Body of pancreas (tissue), 4 donors: Measurements from ENCODE around the gene OSBPL5. TPM values are rescaled to one million over a fixed set of nuclear protein-coding genes. Genes with fewer than 3 reads are reported as not detected.

Experiments
- ATAC-seq: fragments of 150-250 bp; one replicate; pipeline ENCODE4 v1.9.1; 2016
- DNase-seq, 4 donors: peaks; one replicate each; pipeline ENCODE4 v3.0.0-alpha.2; 2019
- H3K27ac ChIP-seq, 4 donors: fragments of 200-600 bp; sonication (generic); 1 replicate in 3 of 4; 2 replicates in 1 of 4; pipeline versions ENCODE4 v1.5.1 to v1.6.1; 2016 to 2019; ENCODE audit warnings: mild to moderate bottlenecking in 1 of 4, mixed read lengths in 1 of 4, moderate library complexity in 1 of 4
- H3K27me3 ChIP-seq, 2 donors: fragments of 200-600 bp; sonication (generic); one replicate each; pipeline ENCODE4 v1.6.0; 2016; ENCODE audit warnings: mild to moderate bottlenecking in 1 of 2
- H3K36me3 ChIP-seq, 2 donors: fragments of 200-600 bp; sonication (generic); replicated peaks in 1 of 2; 2 replicates each; pipeline ENCODE4 v1.5.1; 2016; ENCODE audit warnings: low read depth in 2 of 2; ENCODE audit not compliant: insufficient read depth in 1 of 2
- H3K4me1 ChIP-seq: fragments of 200-600 bp; sonication (generic); one replicate; pipeline ENCODE4 v1.6.0; 2016
- H3K4me3 ChIP-seq, 2 donors: fragments of 200-600 bp; sonication (generic); 1 replicate in 1 of 2; 2 replicates in 1 of 2; pipeline ENCODE4 v1.5.1; 2016 to 2019
- H3K9me3 ChIP-seq, 3 donors: fragments of 200-600 bp; sonication (generic); 1 replicate in 2 of 3; 2 replicates in 1 of 3; pipeline ENCODE4 v1.5.1; 2016
- POLR2A ChIP-seq, 3 donors: fragments of 450-650 bp; IDR thresholded peaks; one replicate each; pipeline ENCODE4 v1.6.1; 2016; ENCODE audit warnings: antibody characterized with exemption in 3 of 3, mild to moderate bottlenecking in 2 of 3
- WGBS, 2 donors: methylation state at CpG; one replicate each; pipeline ENCODE4 v1.1.5; 2017; 5-methylcytosine and 5-hydroxymethylcytosine counted together
- intact Hi-C: fragments of 100-400 bp; cut with DNase I; formaldehyde crosslinking; loops from one replicate; pipeline ENCODE4 v1.15.1; 2023
- total RNA-seq, 2 donors: library from RNA; depleted of rRNA; stranded (reverse); fragments of >200 nt; gene quantifications; one replicate each; pipeline ENCODE4 v1.1.0, GENCODE V29; 2016
- TF ChIP-seq, protein P1 (sequence below), 7 experiments: fragments of 450-650 bp in 4 of 7; fragments of 200-600 bp in 3 of 7; sonication (generic) in 3 of 7; IDR thresholded peaks; one replicate each; pipeline ENCODE4 v1.5.1; 2016 to 2019; ENCODE audit warnings: antibody characterized with exemption in 7 of 7

Gene OSBPL5
- total RNA-seq, 2 donors from 2014 or later = 22.3 to 62.0 TPM

DNA sequence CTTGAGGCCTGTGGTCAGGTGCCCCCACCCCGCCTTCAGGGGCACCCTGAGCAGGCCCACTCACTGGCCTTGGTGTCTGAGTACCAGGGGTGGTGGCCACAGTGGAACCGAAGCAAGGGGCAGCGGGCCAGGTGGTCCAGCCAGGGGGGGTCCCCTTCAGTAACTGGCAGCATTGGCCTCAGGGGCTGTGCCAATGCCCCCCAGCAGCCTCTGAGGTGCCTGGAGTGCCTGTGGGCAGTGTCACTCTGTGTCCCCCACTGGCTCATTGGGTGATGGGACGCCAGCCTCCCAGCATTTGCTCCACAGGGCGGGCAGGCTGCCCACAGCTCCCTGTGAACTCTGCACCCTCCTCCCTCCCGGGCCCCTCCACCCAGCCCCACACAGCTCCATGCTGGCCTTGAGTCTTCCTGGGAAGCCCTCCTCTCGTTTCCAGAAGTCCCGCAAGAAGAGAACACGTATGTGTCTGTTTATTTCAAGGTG lies 78.4 kb downstream of the OSBPL5 start:
- no peaks in the 10 kb centered on the region for H3K4me1 ChIP-seq
- DNase-seq = no peak
- no peak overlapping the region for H3K4me3 ChIP-seq
- intact Hi-C loops = no loop called here
- no peaks in the 10 kb centered on the region for H3K27me3 ChIP-seq
- WGBS, 2 donors = 55 to 64% methylated on average over 5 to 9 of the region's 9 CpGs
- H3K27ac ChIP-seq = no peak overlapping the region
- TF ChIP-seq, protein P1, sequence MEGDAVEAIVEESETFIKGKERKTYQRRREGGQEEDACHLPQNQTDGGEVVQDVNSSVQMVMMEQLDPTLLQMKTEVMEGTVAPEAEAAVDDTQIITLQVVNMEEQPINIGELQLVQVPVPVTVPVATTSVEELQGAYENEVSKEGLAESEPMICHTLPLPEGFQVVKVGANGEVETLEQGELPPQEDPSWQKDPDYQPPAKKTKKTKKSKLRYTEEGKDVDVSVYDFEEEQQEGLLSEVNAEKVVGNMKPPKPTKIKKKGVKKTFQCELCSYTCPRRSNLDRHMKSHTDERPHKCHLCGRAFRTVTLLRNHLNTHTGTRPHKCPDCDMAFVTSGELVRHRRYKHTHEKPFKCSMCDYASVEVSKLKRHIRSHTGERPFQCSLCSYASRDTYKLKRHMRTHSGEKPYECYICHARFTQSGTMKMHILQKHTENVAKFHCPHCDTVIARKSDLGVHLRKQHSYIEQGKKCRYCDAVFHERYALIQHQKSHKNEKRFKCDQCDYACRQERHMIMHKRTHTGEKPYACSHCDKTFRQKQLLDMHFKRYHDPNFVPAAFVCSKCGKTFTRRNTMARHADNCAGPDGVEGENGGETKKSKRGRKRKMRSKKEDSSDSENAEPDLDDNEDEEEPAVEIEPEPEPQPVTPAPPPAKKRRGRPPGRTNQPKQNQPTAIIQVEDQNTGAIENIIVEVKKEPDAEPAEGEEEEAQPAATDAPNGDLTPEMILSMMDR (IDR thresholded peaks at IDR 0.05) = no peak
- TF ChIP-seq POLR2A (IDR thresholded peaks at IDR 0.05) = no peak
- no peaks in the 10 kb centered on the region for H3K9me3 ChIP-seq
- H3K36me3 ChIP-seq = no peaks in the 10 kb centered on the region
- no peak for ATAC-seq

DNA sequence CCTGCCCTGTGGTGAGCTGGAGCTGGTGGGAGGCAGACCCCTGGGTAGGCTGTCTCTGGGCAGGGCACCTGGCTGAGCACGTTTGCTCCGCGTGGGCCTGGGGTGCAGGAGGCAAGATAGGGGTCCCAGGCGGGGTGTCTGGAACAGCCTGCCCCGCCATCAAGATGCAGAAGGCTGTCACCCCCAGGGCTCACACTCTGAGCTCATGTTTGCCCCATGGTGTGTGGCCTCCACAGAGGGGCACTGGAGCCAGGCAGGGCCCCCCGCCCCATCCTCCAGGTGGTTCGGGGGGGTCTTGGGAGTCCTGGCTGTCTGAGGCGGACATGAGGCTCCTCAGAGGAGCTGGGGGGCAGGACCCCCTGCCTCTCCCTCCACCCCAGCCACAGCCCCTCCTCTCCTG lies 79.0 kb downstream of the OSBPL5 start:
- no peak overlapping the region for H3K4me3 ChIP-seq
- ATAC-seq = no peak
- H3K36me3 ChIP-seq = no peaks in the 10 kb centered on the region
- H3K9me3 ChIP-seq = no peaks in the 10 kb centered on the region
- H3K27me3 ChIP-seq = no peaks in the 10 kb centered on the region
- 72% methylated on average over 8 of the region's 8 CpGs; no CpG with 5 or more reads in 1 of the 2 donors for WGBS, 2 donors
- intact Hi-C loops = no loop called here
- no peak for DNase-seq
- no peaks in the 10 kb centered on the region for H3K4me1 ChIP-seq
- no peak for TF ChIP-seq POLR2A (IDR thresholded peaks at IDR 0.05)
- TF ChIP-seq, protein P1 (IDR thresholded peaks at IDR 0.05) = no peak
- no peak overlapping the region for H3K27ac ChIP-seq

DNA sequence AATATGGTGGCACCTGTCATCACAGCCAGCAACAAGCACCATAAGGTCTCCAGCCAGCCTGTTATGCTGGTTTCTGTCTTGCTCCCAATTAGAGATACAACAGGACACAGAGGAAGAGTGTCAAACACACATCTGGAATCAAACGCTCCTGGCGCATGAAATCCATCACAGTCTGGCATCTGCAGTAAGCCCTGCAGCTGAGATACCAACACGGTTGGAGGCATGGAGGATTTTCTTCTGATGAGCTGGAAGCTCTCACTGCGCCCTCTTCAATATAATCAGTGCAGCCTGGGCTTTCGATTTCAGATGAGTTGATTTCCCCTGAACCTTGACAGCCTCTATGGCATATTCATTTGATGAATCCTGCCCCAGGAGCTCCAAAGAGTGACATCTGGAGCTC lies 80.1 kb downstream of the OSBPL5 start:
- WGBS, 2 donors = 45 to 58% methylated on average over 5 of the region's 5 CpGs
- intact Hi-C loops = no loop called here
- Histone ChIP-seq H3K36me3 (no peaks in the 10 kb centered on the region), H3K4me3 (no peak overlapping the region), H3K27ac (no peak overlapping the region), H3K27me3 (no peaks in the 10 kb centered on the region), H3K4me1 (no peaks in the 10 kb centered on the region), H3K9me3 (no peaks in the 10 kb centered on the region)
- ATAC-seq (no peak), DNase-seq (no peak)
- TF ChIP-seq POLR2A (IDR thresholded peaks at IDR 0.05) = no peak
- TF ChIP-seq, protein P1 (IDR thresholded peaks at IDR 0.05) = no peak

DNA sequence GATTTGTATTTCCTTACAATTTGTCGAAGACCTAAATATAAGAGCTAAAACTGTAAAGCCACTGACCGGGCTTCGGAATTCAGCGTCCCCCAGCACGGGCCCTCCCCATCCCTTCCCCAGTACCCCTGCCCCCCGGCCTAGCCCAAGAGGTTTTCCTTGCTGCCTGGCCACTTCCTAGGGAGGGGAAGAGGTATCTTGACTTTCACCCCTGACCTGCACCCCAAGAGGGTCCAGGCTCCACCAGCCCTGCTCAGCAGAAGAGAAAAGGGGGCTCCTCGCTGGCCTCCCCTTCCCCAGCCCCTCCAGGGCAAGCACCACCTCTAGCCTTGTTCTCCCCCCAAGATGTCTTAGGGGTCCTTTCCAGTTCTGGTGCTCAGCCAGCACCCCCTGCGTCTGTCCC lies 81.8 kb downstream of the OSBPL5 start:
- H3K4me1 ChIP-seq = no peaks in the 10 kb centered on the region
- DNase-seq (no peak), ATAC-seq (no peak)
- H3K27ac ChIP-seq = no peak overlapping the region
- WGBS, 2 donors = 74 to 85% methylated on average over 8 of the region's 8 CpGs
- no peaks in the 10 kb centered on the region for H3K9me3 ChIP-seq
- no peaks in the 10 kb centered on the region for H3K27me3 ChIP-seq
- H3K36me3 ChIP-seq = no peaks in the 10 kb centered on the region
- TF ChIP-seq, protein P1 (IDR thresholded peaks at IDR 0.05) = no peak
- TF ChIP-seq POLR2A (IDR thresholded peaks at IDR 0.05) = no peak
- no peak overlapping the region for H3K4me3 ChIP-seq
- intact Hi-C loops = no loop called here

DNA sequence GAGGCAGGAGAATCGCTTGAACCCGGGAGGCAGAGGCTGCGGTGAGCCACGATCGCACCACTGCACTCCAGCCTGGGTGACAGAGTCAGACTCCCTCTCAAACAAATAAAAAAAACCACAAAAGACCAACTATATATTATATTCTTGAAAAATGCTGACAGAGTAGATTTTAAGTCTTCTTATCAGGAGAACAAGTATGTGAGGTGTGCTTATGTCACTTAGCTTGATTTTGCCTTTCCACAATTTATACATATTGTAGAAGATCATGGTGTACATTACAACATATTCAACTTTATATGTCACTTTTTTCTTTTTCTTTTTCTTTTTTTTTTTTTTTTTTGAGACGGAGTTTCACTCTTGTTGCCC lies 83.7 kb downstream of the OSBPL5 start:
- Histone ChIP-seq H3K9me3 (no peaks in the 10 kb centered on the region), H3K27ac (no peak overlapping the region), H3K36me3 (no peaks in the 10 kb centered on the region), H3K27me3 (no peaks in the 10 kb centered on the region), H3K4me3 (no peak overlapping the region), H3K4me1 (peaks cover 6% of the 10 kb centered on the region)
- DNase-seq = no peak
- WGBS, 2 donors = 86 to 87% methylated on average over 6 of the region's 6 CpGs
- intact Hi-C loops = no loop called here
- TF ChIP-seq, protein P1 (IDR thresholded peaks at IDR 0.05) = no peak
- no peak for TF ChIP-seq POLR2A (IDR thresholded peaks at IDR 0.05)
- ATAC-seq = no peak
